Endothelial cell of umbilical vein (primary cell): ENCODE results near the gene STOML1. TPM values are rescaled to one million over a fixed set of nuclear protein-coding genes. Genes with fewer than 3 reads are reported as not detected.

Experiments used
- BruUV-seq: library from RNA; stranded (reverse); fragments of 400-500 nt; replicated peaks from 2 replicates; lab custom pipeline; 2021; lab: Mats Ljungman, UMichigan
- CTCF ChIA-PET: fragments of 300-600, 350-600 bp; sonication (Branson Sonifier 250); formaldehyde crosslinking; loops from one replicate; lab custom pipeline; 2021; ENCODE audit warnings: antibody characterized with exemption, inconsistent platforms; lab: Charles Lee
- POLR2A ChIA-PET: fragments of 300-600, 350-600 bp; sonication (Branson Sonifier 250); formaldehyde crosslinking; loops from one replicate; lab custom pipeline; 2021; ENCODE audit warnings: antibody characterized with exemption, inconsistent platforms; lab: Charles Lee
- DNase-seq: peaks from one replicate; pipeline ENCODE4 v3.0.0-alpha.2; 2011; ENCODE audit warnings: low read depth, low spot score
- FAIRE-seq: peaks from 2 replicates; lab custom pipeline; 2011; peaks lifted over from hg19 to GRCh38; lab: Jason Lieb, UNC
- H2AFZ ChIP-seq: 2 replicates; pipeline ENCODE4 v1.6.0; 2012; ENCODE audit warnings: low read depth, low read length, control low read depth, inconsistent platforms
- H3K27ac ChIP-seq: 2 replicates; pipeline ENCODE4 v1.5.1; 2011; ENCODE audit warnings: low read depth, mild to moderate bottlenecking, control low read depth, low read length, moderate library complexity; ENCODE audit not compliant: insufficient read depth
- H3K27me3 ChIP-seq, 2 experiments: 2 replicates each; pipeline versions ENCODE4 v1.6.0 to v1.6.1; 2011; ENCODE audit warnings: low read length in 2 of 2, mixed read lengths in 1 of 2; ENCODE audit not compliant: control insufficient read depth in 2 of 2, insufficient read depth in 2 of 2
- H3K36me3 ChIP-seq, 2 experiments: 2 replicates in 1 of 2; 3 replicates in 1 of 2; pipeline ENCODE4 v1.5.1; 2011; ENCODE audit warnings: low read length in 2 of 2, mild to moderate bottlenecking in 1 of 2, moderate library complexity in 1 of 2; ENCODE audit not compliant: control insufficient read depth in 2 of 2, insufficient read depth in 2 of 2; ENCODE audit errors: extremely low read depth in 1 of 2
- H3K4me1 ChIP-seq: 3 replicates; pipeline ENCODE4 v1.5.1; 2011; ENCODE audit warnings: mild to moderate bottlenecking, low read length; ENCODE audit not compliant: control insufficient read depth, insufficient read depth; ENCODE audit errors: extremely low read depth
- H3K4me2 ChIP-seq: 2 replicates; pipeline ENCODE4 v1.6.1; 2011; ENCODE audit warnings: low read length, control low read depth, mixed read lengths; ENCODE audit not compliant: insufficient read depth
- H3K4me3 ChIP-seq, 3 experiments: fragments of 200-600 bp in 1 of 3; sonication (generic), shearing (Covaris generic) in 1 of 3; replicated peaks in 1 of 3; 2 replicates each; pipeline ENCODE4 v1.5.1; 2011 to 2016; ENCODE audit warnings: control low read depth in 3 of 3, low read length in 3 of 3, mild to moderate bottlenecking in 2 of 3, inconsistent platforms in 1 of 3, low read depth in 1 of 3, moderate library complexity in 1 of 3; ENCODE audit not compliant: insufficient read depth in 1 of 3
- H3K79me2 ChIP-seq: 2 replicates; pipeline ENCODE4 v1.6.0; 2012; ENCODE audit warnings: low read length, inconsistent platforms; ENCODE audit not compliant: control insufficient read depth, insufficient read depth
- H3K9ac ChIP-seq: replicated peaks from 2 replicates; pipeline ENCODE3; 2011; ENCODE audit warnings: low read length, control low read depth; ENCODE audit not compliant: insufficient read depth; ENCODE audit errors: extremely low read depth
- H3K9me1 ChIP-seq: replicated peaks from 3 replicates; pipeline ENCODE4 v1.6.0; 2011; ENCODE audit warnings: mild to moderate bottlenecking, low read length; ENCODE audit not compliant: control insufficient read depth, insufficient read depth; ENCODE audit errors: extremely low read depth
- H3K9me3 ChIP-seq: replicated peaks from 2 replicates; pipeline ENCODE4 v1.5.1; 2012; ENCODE audit warnings: low read length, inconsistent platforms; ENCODE audit not compliant: control insufficient read depth, insufficient read depth
- H4K20me1 ChIP-seq: replicated peaks from 2 replicates; pipeline ENCODE3; 2011; ENCODE audit warnings: mild to moderate bottlenecking, low read length; ENCODE audit not compliant: control insufficient read depth, insufficient read depth; ENCODE audit errors: extremely low read depth
- EZH2 ChIP-seq: IDR thresholded peaks from 2 replicates; pipeline ENCODE4 v1.6.1; 2012; ENCODE audit warnings: borderline replicate concordance, low read depth, mild to moderate bottlenecking, moderate library complexity, low read length, inconsistent platforms; ENCODE audit not compliant: severe bottlenecking
- FOS ChIP-seq: IDR thresholded peaks from 2 replicates; pipeline ENCODE4 v1.6.1; 2011; ENCODE audit warnings: mild to moderate bottlenecking, low read length, moderate library complexity, borderline replicate concordance; ENCODE audit not compliant: insufficient read depth
- GATA2 ChIP-seq: IDR thresholded peaks from 2 replicates; pipeline ENCODE4 v1.7.0; 2011; ENCODE audit warnings: low read depth, mild to moderate bottlenecking, moderate library complexity, mixed read lengths, low read length; ENCODE audit not compliant: insufficient read length, insufficient read depth
- JUN ChIP-seq: IDR thresholded peaks from 2 replicates; pipeline ENCODE4 v1.6.1; 2011; ENCODE audit warnings: borderline replicate concordance, low read depth; ENCODE audit not compliant: insufficient read length, insufficient read depth
- MYC ChIP-seq: IDR thresholded peaks from one replicate; pipeline ENCODE4 v1.6.1; 2011; ENCODE audit warnings: mild to moderate bottlenecking, low read depth, low read length
- POLR2A ChIP-seq: IDR thresholded peaks from 2 replicates; pipeline ENCODE4 v1.6.1; 2012; ENCODE audit warnings: low read depth, mild to moderate bottlenecking, control low read depth, low read length
- POLR2AphosphoS5 ChIP-seq: IDR thresholded peaks from 2 replicates; pipeline ENCODE4 v1.6.1; 2012; ENCODE audit warnings: low read depth, mild to moderate bottlenecking, control low read depth, low read length, moderate library complexity; ENCODE audit not compliant: insufficient read depth
- dilution Hi-C: fragments of 300-500 bp; cut with MboI; formaldehyde crosslinking; loops from one replicate; pipeline ENCODE4 v1.15.0; 2019; ENCODE audit warnings: low sequenced_read_pairs; ENCODE audit not compliant: extremely low pct_ligation_motif_present
- intact Hi-C: fragments of 100-400 bp; cut with micrococcal nuclease; formaldehyde crosslinking; loops from one replicate; pipeline ENCODE4 v1.10.0; 2022
- polyA plus RNA-seq, 4 experiments: library from polyadenylated mRNA; depleted of rRNA in 3 of 4; stranded (reverse) in 3 of 4; unstranded in 1 of 4; fragments of >200 nt; gene quantifications; 2 replicates each; pipeline versions ENCODE4 v1.2.1 to v1.2.3, GENCODE V29; 2011 to 2012; ENCODE audit warnings: missing spikeins in 1 of 4
- total RNA-seq: library from RNA; stranded (reverse); gene quantifications from 2 replicates; pipeline ENCODE4 v1.2.3, GENCODE V29; 2021
- TF ChIP-seq, protein P1 (sequence below): IDR thresholded peaks from 2 replicates; pipeline ENCODE4 v1.6.1; 2011; ENCODE audit not compliant: insufficient read depth, insufficient read length
- TF ChIP-seq, protein P2 (sequence below), 2 donors: IDR thresholded peaks; 1 replicate in 1 of 2; 2 replicates in 1 of 2; pipeline ENCODE4 v1.5.1; 2011; ENCODE audit warnings: low read length in 2 of 2, mild to moderate bottlenecking in 2 of 2, moderate library complexity in 2 of 2, control low read depth in 1 of 2, inconsistent platforms in 1 of 2, low read depth in 1 of 2; ENCODE audit not compliant: insufficient read depth in 1 of 2; ENCODE audit errors: extremely low read depth in 1 of 2

The STOML1 gene
- total and polyA plus RNA-seq, 2 donors (not counting 3 experiments of a cell fraction or from before 2014, with no cell fraction given), result 12.9 to 15.4 TPM

DNA sequence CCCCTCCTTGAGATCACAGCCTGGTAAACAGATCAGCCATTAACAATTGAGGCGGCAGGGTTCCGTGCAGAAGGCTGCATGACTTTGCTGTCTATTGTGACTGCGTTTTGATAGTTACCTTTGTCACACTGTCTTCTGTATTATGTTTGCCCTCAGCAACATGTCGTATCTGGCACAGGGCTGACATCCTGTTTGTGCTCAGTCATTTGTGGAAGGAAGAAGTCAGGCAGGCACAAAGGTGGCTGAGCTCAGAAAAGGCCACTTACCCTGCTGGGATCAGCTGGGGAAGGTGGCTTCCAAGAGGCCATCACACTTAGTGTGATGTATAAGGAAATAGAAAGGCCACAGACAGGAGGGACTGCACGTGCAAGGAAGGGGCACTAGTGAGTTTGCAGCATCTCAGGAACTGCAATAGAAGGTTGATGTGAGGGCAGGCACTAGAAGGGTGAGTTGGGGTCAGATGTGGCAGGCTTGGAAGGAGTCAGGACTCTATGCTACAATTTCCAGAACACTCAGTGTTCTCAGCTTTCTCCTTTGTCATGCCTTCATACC, 15.8 kb upstream of the STOML1 start:
- Histone ChIP-seq H3K36me3 (peaks cover 3 to 8% of the 10 kb centered on the region in 2 experiments), H3K79me2 (peaks cover 73% of the 10 kb centered on the region), H3K4me1 (peaks cover 52% of the 10 kb centered on the region), H3K27me3 (no peaks in the 10 kb centered on the region), H3K4me3 (no peak overlapping the region), H4K20me1 (no peaks in the 10 kb centered on the region), H2AFZ (no peak overlapping the region), H3K9me3 (no peaks in the 10 kb centered on the region), H3K27ac (no peak overlapping the region), H3K9me1 (no peaks in the 10 kb centered on the region), H3K9ac (no peak overlapping the region), H3K4me2 (no peak overlapping the region)
- FAIRE-seq (no peak), DNase-seq (no peak)
- POLR2A ChIA-PET, result no interaction called here
- CTCF ChIA-PET, result interaction anchor here (0.8 to 1.5 kb wide), 5 partner anchors 9 to 57 kb away, joined by 3 to 7 read pairs (median 3); no protein-coding TSS in a partner anchor
- dilution Hi-C loops, result no loop called here
- intact Hi-C loops, result no loop called here
- BruUV-seq, result no TSS peak
- TF ChIP-seq JUN (no peak), EZH2 (no peak), FOS (no peak), POLR2A (no peak), POLR2AphosphoS5 (no peak), MYC (no peak), GATA2 (no peak)
- TF ChIP-seq, protein P1, sequence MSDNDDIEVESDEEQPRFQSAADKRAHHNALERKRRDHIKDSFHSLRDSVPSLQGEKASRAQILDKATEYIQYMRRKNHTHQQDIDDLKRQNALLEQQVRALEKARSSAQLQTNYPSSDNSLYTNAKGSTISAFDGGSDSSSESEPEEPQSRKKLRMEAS, result no peak
- TF ChIP-seq, protein P2, sequence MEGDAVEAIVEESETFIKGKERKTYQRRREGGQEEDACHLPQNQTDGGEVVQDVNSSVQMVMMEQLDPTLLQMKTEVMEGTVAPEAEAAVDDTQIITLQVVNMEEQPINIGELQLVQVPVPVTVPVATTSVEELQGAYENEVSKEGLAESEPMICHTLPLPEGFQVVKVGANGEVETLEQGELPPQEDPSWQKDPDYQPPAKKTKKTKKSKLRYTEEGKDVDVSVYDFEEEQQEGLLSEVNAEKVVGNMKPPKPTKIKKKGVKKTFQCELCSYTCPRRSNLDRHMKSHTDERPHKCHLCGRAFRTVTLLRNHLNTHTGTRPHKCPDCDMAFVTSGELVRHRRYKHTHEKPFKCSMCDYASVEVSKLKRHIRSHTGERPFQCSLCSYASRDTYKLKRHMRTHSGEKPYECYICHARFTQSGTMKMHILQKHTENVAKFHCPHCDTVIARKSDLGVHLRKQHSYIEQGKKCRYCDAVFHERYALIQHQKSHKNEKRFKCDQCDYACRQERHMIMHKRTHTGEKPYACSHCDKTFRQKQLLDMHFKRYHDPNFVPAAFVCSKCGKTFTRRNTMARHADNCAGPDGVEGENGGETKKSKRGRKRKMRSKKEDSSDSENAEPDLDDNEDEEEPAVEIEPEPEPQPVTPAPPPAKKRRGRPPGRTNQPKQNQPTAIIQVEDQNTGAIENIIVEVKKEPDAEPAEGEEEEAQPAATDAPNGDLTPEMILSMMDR (IDR thresholded peaks at IDR 0.05; ENCODE audit: extremely low read depth in 1 of 2, insufficient read depth in 1 of 2, low read depth in 1 of 2, low read length in 2 of 2), result no peak
